DND-41 (cell line): ENCODE results near the gene TIMM10B.
"Not testable (repeated sequence)": the region's sequence is repeated elsewhere in the genome, so short reads cannot be mapped to it uniquely, and the experiment has no call there.

Experiments
- ATAC-seq: fragments of 200-7000 bp; cut with Tn5 transposase; 3 replicates; pipeline ENCODE4 v1.9.1; 2021; ENCODE audit warnings: low read depth; ENCODE audit not compliant: insufficient read depth
- DNase-seq: peaks from one replicate; pipeline ENCODE4 v3.0.0-alpha.2; 2020
- H2AFZ ChIP-seq: 2 replicates; pipeline ENCODE4 v1.6.0; 2012; ENCODE audit warnings: low read depth, low read length
- H3K27ac ChIP-seq: 2 replicates; pipeline ENCODE4 v1.5.1; 2012; ENCODE audit warnings: low read length, inconsistent platforms
- H3K27me3 ChIP-seq: fragments of 200-600 bp; sonication (generic); 2 replicates; pipeline ENCODE4 v1.6.0; 2012; ENCODE audit warnings: low read length, mild to moderate bottlenecking, inconsistent platforms; ENCODE audit not compliant: insufficient read depth, poor library complexity
- H3K36me3 ChIP-seq: 2 replicates; pipeline ENCODE4 v1.5.1; 2012; ENCODE audit warnings: low read length, inconsistent platforms; ENCODE audit not compliant: insufficient read depth
- H3K4me1 ChIP-seq: 2 replicates; pipeline ENCODE4 v1.5.1; 2012; ENCODE audit warnings: mild to moderate bottlenecking, low read length; ENCODE audit not compliant: insufficient read depth
- H3K4me2 ChIP-seq: 2 replicates; pipeline ENCODE4 v1.6.0; 2012; ENCODE audit warnings: mild to moderate bottlenecking, moderate library complexity, low read length, inconsistent platforms; ENCODE audit not compliant: insufficient read depth
- H3K4me3 ChIP-seq, 2 experiments: fragments of 200-600 bp in 1 of 2; shearing (Covaris generic) in 1 of 2; 2 replicates each; pipeline ENCODE4 v1.5.1; 2012 to 2016; ENCODE audit warnings: inconsistent platforms in 2 of 2, low read length in 2 of 2, mild to moderate bottlenecking in 2 of 2, low read depth in 1 of 2, moderate library complexity in 1 of 2
- H3K79me2 ChIP-seq: 2 replicates; pipeline ENCODE4 v1.6.0; 2012; ENCODE audit warnings: low read length, inconsistent platforms; ENCODE audit not compliant: insufficient read depth
- H3K9ac ChIP-seq: 2 replicates; pipeline ENCODE4 v1.6.0; 2012; ENCODE audit warnings: low read depth, mild to moderate bottlenecking, inconsistent platforms, low read length, moderate library complexity
- H3K9me3 ChIP-seq: 2 replicates; pipeline ENCODE4 v1.5.1; 2012; ENCODE audit warnings: low read length, moderate library complexity, mild to moderate bottlenecking, inconsistent platforms; ENCODE audit not compliant: insufficient read depth, severe bottlenecking
- H4K20me1 ChIP-seq: 2 replicates; pipeline ENCODE4 v1.6.0; 2012; ENCODE audit warnings: low read length; ENCODE audit not compliant: insufficient read depth
- EZH2 ChIP-seq: IDR thresholded peaks from 3 replicates; pipeline ENCODE4 v1.6.1; 2012; ENCODE audit warnings: borderline replicate concordance, low read depth, mild to moderate bottlenecking, moderate library complexity, low read length, inconsistent platforms; ENCODE audit not compliant: severe bottlenecking
- TF ChIP-seq, protein P1 (sequence below): IDR thresholded peaks from 2 replicates; pipeline ENCODE4 v1.5.1; 2012; ENCODE audit warnings: borderline replicate concordance, low read length, moderate library complexity, mild to moderate bottlenecking; ENCODE audit not compliant: poor library complexity, severe bottlenecking; ENCODE audit errors: extremely low read depth

TIMM10B gene

DNA sequence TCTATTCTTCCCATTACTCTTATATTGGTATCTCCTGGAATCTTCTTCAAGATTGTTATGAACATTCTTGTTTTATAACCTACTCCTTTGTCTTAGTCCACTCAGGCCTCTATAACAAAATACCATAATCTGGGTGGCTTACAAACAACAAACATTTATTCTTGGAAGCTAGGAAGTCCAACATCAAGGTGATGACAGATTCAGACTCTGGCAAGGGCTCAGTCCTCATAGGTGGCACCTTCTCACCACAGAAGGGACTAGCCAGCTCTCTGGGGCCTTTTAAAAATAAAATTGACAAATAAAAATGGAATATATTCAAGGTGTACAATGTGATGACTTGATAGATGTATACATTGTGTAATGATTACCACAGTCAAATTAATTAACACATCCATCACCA lies 35.6 kb downstream of the TIMM10B start:
- peaks cover 3% of the 10 kb centered on the region; the same call in 1 of the 2 replicates for H3K36me3 ChIP-seq
- H3K27me3 ChIP-seq: no peaks in the 10 kb centered on the region
- DNase-seq (no peak), ATAC-seq (no peak)
- H3K9ac ChIP-seq: no peak overlapping the region
- H3K4me2 ChIP-seq: no peak overlapping the region
- H2AFZ ChIP-seq: no peak overlapping the region
- no peaks in the 10 kb centered on the region for H3K79me2 ChIP-seq
- no peaks in the 10 kb centered on the region for H3K4me1 ChIP-seq
- H4K20me1 ChIP-seq: no peaks in the 10 kb centered on the region
- H3K4me3 ChIP-seq: no peak overlapping the region
- TF ChIP-seq, protein P1, sequence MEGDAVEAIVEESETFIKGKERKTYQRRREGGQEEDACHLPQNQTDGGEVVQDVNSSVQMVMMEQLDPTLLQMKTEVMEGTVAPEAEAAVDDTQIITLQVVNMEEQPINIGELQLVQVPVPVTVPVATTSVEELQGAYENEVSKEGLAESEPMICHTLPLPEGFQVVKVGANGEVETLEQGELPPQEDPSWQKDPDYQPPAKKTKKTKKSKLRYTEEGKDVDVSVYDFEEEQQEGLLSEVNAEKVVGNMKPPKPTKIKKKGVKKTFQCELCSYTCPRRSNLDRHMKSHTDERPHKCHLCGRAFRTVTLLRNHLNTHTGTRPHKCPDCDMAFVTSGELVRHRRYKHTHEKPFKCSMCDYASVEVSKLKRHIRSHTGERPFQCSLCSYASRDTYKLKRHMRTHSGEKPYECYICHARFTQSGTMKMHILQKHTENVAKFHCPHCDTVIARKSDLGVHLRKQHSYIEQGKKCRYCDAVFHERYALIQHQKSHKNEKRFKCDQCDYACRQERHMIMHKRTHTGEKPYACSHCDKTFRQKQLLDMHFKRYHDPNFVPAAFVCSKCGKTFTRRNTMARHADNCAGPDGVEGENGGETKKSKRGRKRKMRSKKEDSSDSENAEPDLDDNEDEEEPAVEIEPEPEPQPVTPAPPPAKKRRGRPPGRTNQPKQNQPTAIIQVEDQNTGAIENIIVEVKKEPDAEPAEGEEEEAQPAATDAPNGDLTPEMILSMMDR: no peak
- TF ChIP-seq EZH2: no peak
- no peak overlapping the region for H3K27ac ChIP-seq
- no peaks in the 10 kb centered on the region for H3K9me3 ChIP-seq

DNA sequence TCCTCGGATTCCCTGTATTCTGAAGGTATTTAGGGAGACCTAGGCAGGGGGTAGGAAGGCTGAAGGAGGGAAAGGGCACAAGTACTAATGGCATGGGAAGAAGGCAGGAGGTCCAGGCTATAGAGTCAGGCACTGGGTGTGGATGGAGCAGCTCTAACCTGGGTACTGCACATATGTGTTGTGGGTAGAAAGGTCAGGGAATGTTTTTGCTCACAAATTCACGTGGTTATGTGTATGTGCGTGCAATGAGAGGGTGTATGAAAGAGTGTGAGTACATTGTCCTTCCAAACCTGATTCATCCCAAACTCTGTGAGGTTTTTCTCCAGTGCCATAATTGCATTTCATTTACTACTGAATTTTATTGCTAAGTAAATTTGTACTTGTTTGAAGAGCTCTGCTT lies 39.0 kb downstream of the TIMM10B start:
- Histone ChIP-seq H3K36me3 (peaks cover 3% of the 10 kb centered on the region; the same call in 1 of the 2 replicates), H3K4me1 (no peaks in the 10 kb centered on the region), H3K9me3 (no peaks in the 10 kb centered on the region), H3K4me2 (no peak overlapping the region), H3K27me3 (no peaks in the 10 kb centered on the region), H3K9ac (no peak overlapping the region), H4K20me1 (no peaks in the 10 kb centered on the region), H3K4me3 (no peak overlapping the region), H3K79me2 (no peaks in the 10 kb centered on the region), H2AFZ (no peak overlapping the region), H3K27ac (no peak overlapping the region)
- no peak for ATAC-seq
- TF ChIP-seq EZH2: no peak
- DNase-seq: no peak

DNA sequence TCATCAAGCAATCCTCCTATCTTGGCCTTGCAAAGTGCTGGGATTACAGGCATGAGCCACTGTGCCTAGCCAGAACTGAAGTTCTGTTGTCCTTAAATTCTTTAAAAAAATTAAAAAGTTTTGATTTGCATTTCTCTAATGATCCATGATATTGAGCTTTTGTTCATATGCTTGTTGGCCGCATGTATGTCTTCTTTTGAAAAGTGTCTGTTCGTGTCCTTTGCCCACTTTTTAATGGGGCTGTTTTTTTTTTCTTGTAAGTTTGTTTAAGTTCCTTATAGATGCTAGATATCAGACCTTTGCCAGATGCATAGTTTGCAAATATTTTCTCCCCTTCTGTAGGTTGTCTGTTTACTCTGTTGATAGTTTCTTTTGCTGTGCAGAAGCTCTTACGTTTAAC lies 40.6 kb downstream of the TIMM10B start:
- DNase-seq, H2AFZ ChIP-seq, H3K9ac ChIP-seq, H3K79me2 ChIP-seq, ATAC-seq, H3K9me3 ChIP-seq, H3K4me2 ChIP-seq, H3K4me1 ChIP-seq, H4K20me1 ChIP-seq, H3K27ac ChIP-seq, H3K36me3 ChIP-seq, H3K27me3 ChIP-seq, H3K4me3 ChIP-seq: not testable (repeated sequence)

DNA sequence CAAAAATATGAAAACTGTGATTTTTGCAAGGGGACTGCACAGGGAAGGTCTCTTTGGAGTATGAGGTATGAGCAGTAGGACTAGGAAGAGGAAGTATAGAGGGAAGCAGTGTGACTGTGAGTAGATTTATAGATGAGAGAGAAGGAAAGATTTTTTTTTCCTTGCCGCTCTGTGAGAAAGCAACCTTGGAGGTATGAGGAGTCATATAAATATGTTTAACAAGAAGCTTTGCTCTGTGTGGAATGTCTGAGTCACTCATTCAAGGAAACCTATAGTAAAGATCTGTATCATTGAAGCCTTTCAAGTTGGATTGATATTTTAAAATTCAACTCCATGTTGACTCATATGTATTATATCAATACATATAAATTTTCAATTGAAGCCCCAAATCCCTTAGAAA lies 42.0 kb downstream of the TIMM10B start:
- Histone ChIP-seq H3K79me2 (no peaks in the 10 kb centered on the region), H3K9ac (no peak overlapping the region), H4K20me1 (no peaks in the 10 kb centered on the region), H2AFZ (no peak overlapping the region), H3K27ac (no peak overlapping the region), H3K4me2 (no peak overlapping the region), H3K4me3 (no peak overlapping the region), H3K36me3 (peaks cover 3% of the 10 kb centered on the region; the same call in 1 of the 2 replicates), H3K4me1 (no peaks in the 10 kb centered on the region), H3K9me3 (no peaks in the 10 kb centered on the region), H3K27me3 (no peaks in the 10 kb centered on the region)
- ATAC-seq: no peak
- no peak for TF ChIP-seq EZH2
- TF ChIP-seq, protein P1: no peak
- DNase-seq: no peak
